Activated T-cell treated with anti-CD3 and anti-CD28 coated beads, Interleukin-2, amount 50 U/mL, for 72 hours (primary cell): Measurements from ENCODE around the gene SLAMF1. TPM values are rescaled to one million over a fixed set of nuclear protein-coding genes. Genes with fewer than 3 reads are reported as not detected.

Experiments used
- ATAC-seq, 2 donors: fragments of 150-1000 bp; cut with Tn5 transposase; replicated peaks in 1 of 2; 2 replicates each; pipeline ENCODE4 v1.10.0; 2021; ENCODE audit warnings: moderate library complexity in 2 of 2, mild to moderate bottlenecking in 1 of 2
- DNase-seq, 2 donors: peaks; one replicate each; pipeline ENCODE4 v3.0.0; 2021 to 2022; ENCODE audit warnings: mixed read lengths in 1 of 2
- H3K27ac Mint-ChIP-seq: one replicate; pipeline ENCODE4 v1.8.0; 2022; ENCODE audit warnings: mild to moderate bottlenecking, moderate library complexity, mixed read lengths
- H3K27me3 Mint-ChIP-seq: one replicate; pipeline ENCODE4 v1.8.0; 2022; ENCODE audit warnings: low read depth, mixed read lengths
- H3K36me3 Mint-ChIP-seq, 2 donors: one replicate each; pipeline ENCODE4 v1.8.0; 2022; ENCODE audit warnings: mixed read lengths in 2 of 2, mild to moderate bottlenecking in 1 of 2; ENCODE audit not compliant: insufficient read depth in 2 of 2
- H3K4me1 Mint-ChIP-seq: one replicate; pipeline ENCODE4 v1.8.0; 2022; ENCODE audit warnings: low read depth, mixed read lengths
- H3K4me3 Mint-ChIP-seq, 2 donors: one replicate each; pipeline ENCODE4 v1.8.0; 2022; ENCODE audit warnings: mild to moderate bottlenecking in 2 of 2, mixed read lengths in 2 of 2, moderate library complexity in 2 of 2
- H3K9me3 Mint-ChIP-seq, 2 donors: one replicate each; pipeline ENCODE4 v1.8.0; 2022; ENCODE audit warnings: mixed read lengths in 2 of 2
- total RNA-seq, 2 donors: library from RNA; stranded (reverse); gene quantifications; one replicate each; pipeline ENCODE4 v1.2.3, GENCODE V29; 2022

SLAMF1 gene
- total RNA-seq, 2 donors from 2014 or later: 81.4 to 134 TPM

DNA sequence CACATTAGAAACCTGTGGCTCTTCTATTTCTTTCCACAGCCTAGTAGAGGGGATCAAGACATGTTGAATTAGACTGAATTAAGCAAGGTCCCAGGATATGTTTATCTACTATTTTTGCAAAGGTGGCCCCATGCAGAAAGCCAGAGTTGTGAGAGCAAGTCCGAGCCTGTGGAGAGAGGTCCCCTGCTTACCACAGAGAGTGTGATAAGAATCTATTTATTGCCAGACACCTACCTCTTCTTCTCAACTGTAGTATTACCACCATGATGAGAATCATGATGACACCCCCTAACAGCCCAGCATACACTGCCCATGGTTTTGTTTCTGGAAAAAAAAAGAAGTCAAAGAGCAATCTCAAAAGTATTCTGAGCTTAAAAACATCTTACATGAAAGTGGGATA lies 23.0 kb downstream of the SLAMF1 start:
- Mint-ChIP-seq H3K27ac (peak overlapping the region; percentile 99), H3K27me3 (no peaks in the 10 kb centered on the region), H3K4me3 (peak overlapping the region; percentile 83 to 92), H3K4me1 (peaks cover 94% of the 10 kb centered on the region), H3K9me3 (peaks cover 4 to 8% of the 10 kb centered on the region in 2 donors), H3K36me3 (peaks cover 31 to 57% of the 10 kb centered on the region in 2 donors)
- ATAC-seq (peak; percentile 14 to 23), DNase-seq (no peak)

DNA sequence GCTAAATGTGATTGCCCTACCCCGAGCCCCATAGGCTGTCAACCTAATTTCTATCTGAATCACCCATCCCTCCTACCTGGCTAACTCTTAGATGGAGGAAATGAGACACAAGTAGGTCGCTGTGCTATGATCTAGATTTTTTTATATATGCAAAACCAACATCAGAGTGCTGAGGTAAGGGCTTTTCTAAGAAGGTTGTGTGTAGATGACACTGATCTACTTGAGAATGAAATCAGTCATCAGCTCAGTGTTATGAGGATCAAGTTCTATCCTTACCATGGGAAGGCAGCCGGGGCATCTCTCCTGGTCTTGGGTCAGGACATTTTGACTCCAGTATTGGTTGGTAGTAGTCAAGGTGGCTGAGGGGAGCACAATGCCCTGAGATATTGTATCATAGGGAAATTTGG lies 23.6 kb downstream of the SLAMF1 start:
- DNase-seq (peak; percentile 63), ATAC-seq (peak; percentile 59 to 66)
- peak overlapping the region; percentile 99 for H3K27ac Mint-ChIP-seq
- peaks cover 30 to 54% of the 10 kb centered on the region in 2 donors for H3K36me3 Mint-ChIP-seq
- H3K9me3 Mint-ChIP-seq: peaks cover 4 to 9% of the 10 kb centered on the region in 2 donors
- H3K4me3 Mint-ChIP-seq: peak overlapping the region; percentile 83 to 92
- no peaks in the 10 kb centered on the region for H3K27me3 Mint-ChIP-seq
- peaks cover 94% of the 10 kb centered on the region for H3K4me1 Mint-ChIP-seq

DNA sequence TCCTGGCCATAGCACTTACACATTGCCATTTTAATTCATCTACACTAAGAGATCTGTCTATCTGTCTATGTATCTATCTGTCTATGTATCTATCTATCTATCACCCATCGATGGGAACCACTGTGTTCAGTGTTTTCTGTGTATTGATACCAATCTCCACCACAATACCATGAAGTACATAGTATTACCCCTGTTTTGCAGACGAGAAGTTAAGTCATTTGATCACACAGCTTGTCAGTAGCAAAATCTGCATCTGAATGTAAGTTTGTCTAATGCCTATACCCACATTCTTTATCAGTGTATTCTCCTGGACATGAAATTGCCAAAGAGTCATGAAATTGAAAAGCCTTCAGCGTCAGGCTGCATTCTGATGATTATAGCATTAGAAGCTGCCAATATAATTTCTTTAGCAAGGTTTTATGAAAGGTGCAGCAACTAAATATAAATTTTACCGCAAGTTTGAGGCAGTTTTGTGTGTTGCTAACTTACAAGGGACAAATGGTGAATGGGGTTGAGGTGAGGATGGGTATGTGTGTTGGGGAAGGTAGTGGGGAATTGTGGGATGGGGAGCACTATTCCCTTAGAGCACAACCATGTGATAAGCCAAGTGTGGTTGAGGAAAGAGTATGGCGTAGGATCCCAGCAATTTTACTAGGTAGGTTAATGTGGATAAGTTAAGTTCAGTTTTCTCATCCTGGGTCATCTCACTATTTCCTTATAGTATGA lies 24.2 kb downstream of the SLAMF1 start:
- H3K36me3 Mint-ChIP-seq: peaks cover 32 to 55% of the 10 kb centered on the region in 2 donors
- peaks cover 94% of the 10 kb centered on the region for H3K4me1 Mint-ChIP-seq
- H3K9me3 Mint-ChIP-seq: peaks cover 4 to 9% of the 10 kb centered on the region in 2 donors
- ATAC-seq (no peak), DNase-seq (no peak)
- H3K27me3 Mint-ChIP-seq: no peaks in the 10 kb centered on the region
- peak overlapping the region; percentile 35 to 83 for H3K4me3 Mint-ChIP-seq
- peak overlapping the region; percentile 99 for H3K27ac Mint-ChIP-seq

DNA sequence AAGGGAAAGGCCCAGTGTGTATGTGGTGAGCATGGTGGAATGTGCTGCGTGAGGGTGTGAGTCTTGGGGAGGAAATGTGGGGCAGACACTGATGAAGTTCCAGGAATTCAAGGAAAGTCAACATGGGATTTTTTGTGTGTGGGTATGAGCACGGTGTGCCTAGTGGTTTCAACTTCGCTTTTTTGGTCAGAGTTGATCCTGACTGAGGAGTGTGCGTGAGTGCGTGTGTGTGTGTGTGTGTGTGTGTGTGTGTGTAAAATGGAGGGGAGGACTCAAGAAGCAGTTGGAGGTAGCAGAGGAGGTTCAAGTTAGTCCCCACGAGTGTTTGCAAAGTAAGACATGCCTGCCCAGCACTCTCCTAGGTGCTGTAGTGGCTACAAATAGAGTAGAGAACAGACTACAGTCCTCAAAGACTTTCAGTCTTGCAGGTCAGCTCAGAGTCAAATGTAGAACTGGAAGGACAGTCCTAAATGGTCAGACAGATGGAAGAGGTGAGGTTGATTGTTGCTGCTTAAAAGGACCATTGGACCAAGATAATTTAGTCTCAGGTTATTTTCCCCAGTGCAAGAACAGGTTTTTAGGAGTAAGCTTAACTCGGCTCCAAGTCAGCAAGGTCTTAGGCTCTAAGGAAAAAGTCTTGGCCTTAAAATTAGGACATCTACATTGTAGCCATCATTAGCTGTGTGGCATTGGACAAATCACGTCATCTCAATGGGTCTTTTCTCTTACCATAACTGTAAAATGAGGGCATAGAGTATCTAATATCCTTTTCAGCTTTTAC lies 25.0 kb downstream of the SLAMF1 start:
- DNase-seq: no peak
- ATAC-seq: no peak
- no peaks in the 10 kb centered on the region for H3K27me3 Mint-ChIP-seq
- H3K4me1 Mint-ChIP-seq: peaks cover 90% of the 10 kb centered on the region
- peak overlapping the region; percentile 99 for H3K27ac Mint-ChIP-seq
- H3K9me3 Mint-ChIP-seq: peaks cover 4 to 7% of the 10 kb centered on the region in 2 donors
- H3K4me3 Mint-ChIP-seq: peak overlapping the region; percentile 35 to 83
- H3K36me3 Mint-ChIP-seq: peaks cover 33 to 60% of the 10 kb centered on the region in 2 donors

DNA sequence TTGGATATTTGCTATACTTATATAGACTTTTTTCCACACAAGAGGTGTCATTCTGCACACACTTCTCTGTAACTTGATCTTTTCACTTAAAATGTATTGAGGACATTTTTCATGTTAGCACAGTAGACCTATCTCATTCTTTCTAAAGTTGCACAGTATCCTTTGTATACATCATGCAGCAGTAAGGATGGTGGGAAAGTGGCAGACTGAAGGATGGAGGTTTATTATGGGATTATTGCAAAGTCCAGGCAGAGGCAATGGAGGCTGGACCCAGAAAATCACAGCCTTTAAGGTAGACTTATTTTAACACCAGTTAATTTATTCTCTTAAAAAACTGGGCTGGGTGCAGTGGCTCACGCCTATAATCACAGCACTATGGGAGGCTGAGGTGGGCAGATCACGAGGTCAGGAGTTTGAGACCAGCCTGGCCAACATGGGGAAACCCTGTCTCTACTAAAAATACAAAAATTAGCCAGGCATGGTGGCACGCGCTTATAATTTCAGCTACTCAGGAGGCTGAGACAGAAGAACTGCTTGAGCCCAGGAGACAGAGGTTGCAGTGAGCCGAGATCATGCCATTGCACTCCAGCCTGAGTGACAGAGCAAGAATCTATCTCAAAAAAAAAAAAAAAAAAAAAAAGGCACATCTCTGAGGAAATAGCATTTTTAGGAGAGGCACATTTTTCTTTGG lies 25.8 kb downstream of the SLAMF1 start:
- ATAC-seq (no peak), DNase-seq (no peak)
- no peaks in the 10 kb centered on the region for H3K27me3 Mint-ChIP-seq
- H3K9me3 Mint-ChIP-seq: peaks cover 4 to 6% of the 10 kb centered on the region in 2 donors
- peaks cover 30 to 59% of the 10 kb centered on the region in 2 donors for H3K36me3 Mint-ChIP-seq
- H3K27ac Mint-ChIP-seq: peak overlapping the region; percentile 99
- H3K4me1 Mint-ChIP-seq: peaks cover 82% of the 10 kb centered on the region
- H3K4me3 Mint-ChIP-seq: peak overlapping the region; percentile 35 to 83

DNA sequence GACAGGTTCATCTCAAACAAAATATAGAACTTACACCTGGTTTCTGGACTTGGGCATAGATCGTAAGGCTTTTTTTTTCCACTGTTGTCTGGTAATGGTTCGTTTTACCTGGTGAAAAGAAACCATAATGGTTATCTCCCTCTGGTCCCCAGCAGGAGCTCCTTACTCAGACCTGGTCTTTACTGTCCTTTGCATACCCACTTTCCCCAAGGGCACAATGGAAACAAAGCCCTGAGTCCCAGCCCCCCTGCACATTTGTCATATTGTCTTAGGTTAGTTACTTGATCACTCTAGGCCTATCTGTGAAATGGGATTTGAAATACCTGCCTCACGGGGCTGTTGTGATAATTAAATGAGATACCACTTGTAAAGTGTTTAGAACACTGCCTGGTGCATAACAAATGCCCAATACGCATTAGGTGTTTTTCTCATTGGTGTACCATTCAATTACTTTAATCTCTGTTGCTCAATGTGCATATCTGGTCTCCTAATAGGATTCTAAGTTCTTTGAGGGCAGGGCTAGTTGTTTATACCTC lies 27.0 kb downstream of the SLAMF1 start:
- DNase-seq (no peak), ATAC-seq (no peak)
- Mint-ChIP-seq H3K9me3 (peaks cover 4 to 6% of the 10 kb centered on the region in 2 donors), H3K4me3 (no peak overlapping the region), H3K4me1 (peaks cover 70% of the 10 kb centered on the region), H3K36me3 (peaks cover 28 to 55% of the 10 kb centered on the region in 2 donors), H3K27me3 (no peaks in the 10 kb centered on the region), H3K27ac (peak overlapping the region; percentile 27)

DNA sequence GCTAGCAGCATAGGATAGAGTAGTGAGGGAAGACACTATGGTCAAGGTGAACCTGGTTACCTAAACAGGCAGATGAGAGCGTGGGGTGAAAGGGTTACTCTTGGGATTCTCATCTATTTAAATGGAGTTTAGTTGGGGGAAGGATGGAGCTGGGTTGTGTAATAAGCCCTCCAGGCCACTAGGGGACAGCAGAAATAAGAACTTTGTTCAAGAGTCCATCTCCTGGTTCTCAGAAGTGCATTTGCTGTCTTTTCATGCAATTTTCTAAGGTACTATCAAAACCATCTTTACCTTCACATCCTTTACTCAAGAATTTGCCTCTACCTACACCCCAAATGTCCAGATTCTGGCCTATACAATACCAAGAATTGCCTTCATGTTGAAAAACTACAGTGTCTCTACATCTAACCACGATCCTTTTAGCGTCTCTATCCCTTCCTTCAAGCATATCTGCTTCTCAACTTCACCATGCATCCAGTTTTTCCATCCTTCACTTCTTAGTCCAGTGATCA lies 28.0 kb downstream of the SLAMF1 start:
- DNase-seq (peak in 1 of 2 donors; percentile 43), ATAC-seq (no peak)
- peak overlapping the region; percentile 66 for H3K27ac Mint-ChIP-seq
- H3K4me3 Mint-ChIP-seq: peak overlapping the region in 1 of 2 donors; percentile 21
- H3K27me3 Mint-ChIP-seq: no peaks in the 10 kb centered on the region
- peaks cover 67% of the 10 kb centered on the region for H3K4me1 Mint-ChIP-seq
- peaks cover 29 to 57% of the 10 kb centered on the region in 2 donors for H3K36me3 Mint-ChIP-seq
- H3K9me3 Mint-ChIP-seq: peaks cover 4 to 6% of the 10 kb centered on the region in 2 donors

DNA sequence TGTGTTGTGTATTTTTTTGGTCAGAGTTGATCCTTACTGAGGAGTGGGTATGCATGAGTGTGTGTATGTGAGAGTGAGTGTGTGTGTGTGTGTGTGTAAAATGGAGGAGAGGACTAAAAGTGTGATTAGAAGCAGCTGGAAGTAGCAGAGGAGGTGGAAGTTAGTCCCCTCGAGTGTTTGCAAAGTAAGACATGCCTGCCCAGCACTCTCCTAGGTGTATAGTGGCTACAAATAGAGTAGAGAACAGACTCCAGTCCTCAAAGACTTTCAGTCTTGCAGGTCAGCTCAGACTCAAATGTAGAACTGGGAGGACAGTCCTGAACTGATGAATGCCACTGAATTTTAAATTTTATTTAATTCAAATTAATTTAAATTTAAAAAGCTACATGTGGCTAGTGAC lies 28.5 kb downstream of the SLAMF1 start:
- ATAC-seq: no peak
- Mint-ChIP-seq H3K27me3 (no peaks in the 10 kb centered on the region), H3K36me3 (peaks cover 28 to 61% of the 10 kb centered on the region in 2 donors), H3K27ac (peak overlapping the region; percentile 14), H3K9me3 (peaks cover 4 to 6% of the 10 kb centered on the region in 2 donors), H3K4me1 (peaks cover 65% of the 10 kb centered on the region), H3K4me3 (no peak overlapping the region)
- DNase-seq: no peak

DNA sequence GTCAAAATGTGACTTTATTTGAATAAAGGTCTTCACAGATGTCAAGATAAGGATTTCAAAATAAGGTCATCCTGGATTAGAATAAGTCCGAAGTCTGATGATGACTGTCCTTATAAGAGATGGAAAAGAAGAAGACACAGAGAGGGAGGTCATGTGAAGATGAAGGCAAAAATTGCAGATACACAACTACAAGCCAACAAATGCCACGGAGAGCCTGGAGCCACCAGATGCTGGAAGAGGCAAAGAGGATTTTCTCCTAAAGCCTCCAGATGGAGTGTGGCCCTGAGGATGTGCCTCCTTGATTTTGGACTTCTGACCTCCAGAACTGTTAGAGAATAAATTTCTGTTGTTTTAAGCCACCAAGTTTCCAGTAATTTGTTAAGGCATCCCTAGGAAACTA lies 31.2 kb downstream of the SLAMF1 start:
- no peak for ATAC-seq
- peaks cover 59% of the 10 kb centered on the region for H3K4me1 Mint-ChIP-seq
- no peak for DNase-seq
- H3K36me3 Mint-ChIP-seq: peaks cover 30 to 55% of the 10 kb centered on the region in 2 donors
- no peak overlapping the region for H3K4me3 Mint-ChIP-seq
- peaks cover 4 to 6% of the 10 kb centered on the region in 2 donors for H3K9me3 Mint-ChIP-seq
- H3K27me3 Mint-ChIP-seq: no peaks in the 10 kb centered on the region
- H3K27ac Mint-ChIP-seq: no peak overlapping the region

DNA sequence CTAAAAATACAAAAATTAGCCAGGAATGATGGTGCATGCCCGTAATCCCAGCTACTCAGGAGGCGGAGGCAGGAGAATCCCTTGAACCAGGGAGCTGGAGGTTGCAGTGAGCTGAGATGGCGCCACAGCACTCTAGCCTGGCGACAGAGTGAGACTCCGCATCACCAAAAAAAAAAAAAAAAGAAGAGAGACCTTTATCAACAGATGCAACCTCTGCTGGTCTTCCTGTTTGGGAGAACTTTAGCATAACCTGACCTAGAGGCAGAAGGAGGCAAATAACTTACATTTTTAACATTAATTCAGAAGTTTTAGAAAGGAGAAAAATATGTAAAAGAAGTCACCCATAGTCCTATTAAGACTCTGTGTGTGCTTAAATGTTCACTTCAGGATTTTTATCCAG lies 32.4 kb downstream of the SLAMF1 start:
- H3K27ac Mint-ChIP-seq: peak overlapping the region; percentile 63
- DNase-seq: no peak
- no peak overlapping the region for H3K4me3 Mint-ChIP-seq
- no peak for ATAC-seq
- H3K9me3 Mint-ChIP-seq: peaks cover 4 to 6% of the 10 kb centered on the region in 2 donors
- H3K27me3 Mint-ChIP-seq: no peaks in the 10 kb centered on the region
- H3K36me3 Mint-ChIP-seq: peaks cover 30 to 50% of the 10 kb centered on the region in 2 donors
- peaks cover 57% of the 10 kb centered on the region for H3K4me1 Mint-ChIP-seq

DNA sequence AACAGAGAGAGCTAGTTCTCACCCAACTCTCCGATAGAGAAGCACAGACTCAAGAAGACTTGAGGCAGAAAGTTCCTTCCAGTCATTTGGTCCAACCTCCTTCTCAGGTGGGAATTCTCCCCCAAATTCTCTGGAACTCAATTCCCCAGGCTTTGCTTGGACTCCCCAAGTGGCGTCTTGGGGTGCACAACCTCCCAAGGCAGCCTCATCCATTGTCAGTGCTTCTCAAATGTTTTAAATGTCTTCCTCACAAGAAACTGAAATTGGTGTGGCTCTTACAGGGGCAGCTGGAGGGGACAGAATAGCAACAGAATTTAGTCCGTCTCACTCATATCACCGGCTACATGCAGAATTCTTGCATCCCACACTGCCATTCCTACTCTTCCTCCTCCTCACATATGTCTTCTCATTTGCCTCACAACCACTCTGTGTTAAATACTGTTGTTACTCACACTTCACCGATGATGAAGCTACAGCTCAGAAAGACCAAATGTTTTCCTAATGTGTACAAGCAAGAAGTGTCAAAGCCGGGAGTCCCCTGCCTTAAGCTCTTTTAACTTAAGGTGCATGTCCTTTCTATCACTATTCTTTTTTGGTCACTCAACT lies 34.1 kb downstream of the SLAMF1 start:
- H3K36me3 Mint-ChIP-seq: peaks cover 20 to 37% of the 10 kb centered on the region in 2 donors
- H3K4me3 Mint-ChIP-seq: no peak overlapping the region
- peaks cover 57% of the 10 kb centered on the region for H3K4me1 Mint-ChIP-seq
- no peak for DNase-seq
- no peaks in the 10 kb centered on the region for H3K9me3 Mint-ChIP-seq
- ATAC-seq: no peak
- H3K27ac Mint-ChIP-seq: peak overlapping the region; percentile 63
- no peaks in the 10 kb centered on the region for H3K27me3 Mint-ChIP-seq

DNA sequence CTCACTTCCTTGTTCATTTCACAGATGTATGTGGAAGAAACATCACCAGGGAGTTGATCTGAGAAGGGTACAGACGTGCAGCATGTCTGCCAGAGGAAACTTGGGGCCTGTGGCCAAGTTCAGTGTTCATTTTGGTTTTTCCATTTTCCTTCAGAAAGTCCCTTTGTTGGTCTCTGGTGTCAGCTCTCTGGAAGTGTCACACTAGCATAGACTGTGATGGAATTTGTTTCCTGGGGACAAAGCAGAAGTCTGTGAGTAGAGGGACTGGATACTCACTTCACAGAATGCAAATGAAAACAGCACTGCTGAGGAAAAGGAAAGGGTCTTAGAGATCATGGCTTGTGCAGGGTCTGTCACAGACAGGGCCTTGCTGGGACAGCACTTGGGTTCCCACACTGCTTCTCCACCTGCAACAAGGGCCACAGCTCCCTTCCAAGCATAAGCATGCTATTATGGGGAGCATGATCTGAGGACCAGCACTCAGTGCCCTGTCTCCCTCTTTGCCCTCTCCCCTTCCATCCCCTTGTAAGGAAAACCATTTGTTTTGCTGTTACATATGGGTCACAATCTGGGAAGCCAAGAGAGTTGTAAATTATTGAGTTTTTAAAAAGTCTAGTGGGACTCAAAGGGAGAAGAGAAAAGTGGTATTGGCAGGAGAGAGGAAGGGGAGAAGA lies 36.1 kb downstream of the SLAMF1 start:
- H3K4me3 Mint-ChIP-seq: no peak overlapping the region
- ATAC-seq (no peak), DNase-seq (no peak)
- H3K36me3 Mint-ChIP-seq: peaks cover 17 to 27% of the 10 kb centered on the region in 2 donors
- H3K27me3 Mint-ChIP-seq: no peaks in the 10 kb centered on the region
- no peaks in the 10 kb centered on the region for H3K9me3 Mint-ChIP-seq
- H3K27ac Mint-ChIP-seq: peak overlapping the region; percentile 45
- H3K4me1 Mint-ChIP-seq: peaks cover 73% of the 10 kb centered on the region
